Right atrium auricular region (tissue), 2 donors: ENCODE results near the gene CPED1. TPM values are rescaled to one million over a fixed set of nuclear protein-coding genes. Genes with fewer than 3 reads are reported as not detected.

Experiments
- DNase-seq: peaks from one replicate; pipeline ENCODE4 v3.0.0-alpha.2; 2019; ENCODE audit warnings: low spot score
- H3K27ac ChIP-seq, 2 donors: fragments of 200-600 bp; sonication (generic); 1 replicate in 1 of 2; 2 replicates in 1 of 2; pipeline ENCODE4 v1.5.1; 2016 to 2019
- H3K27me3 ChIP-seq, 2 donors: fragments of 200-600 bp; sonication (generic); one replicate each; pipeline versions ENCODE4 v1.5.1 to v1.6.0; 2017 to 2019
- H3K36me3 ChIP-seq: fragments of 200-600 bp; sonication (generic); one replicate; pipeline ENCODE4 v1.5.1; 2016
- H3K4me1 ChIP-seq, 2 donors: fragments of 200-600 bp; sonication (generic); one replicate each; pipeline versions ENCODE4 v1.5.1 to v1.6.0; 2017 to 2019
- H3K4me3 ChIP-seq, 2 donors: fragments of 200-600 bp; sonication (generic); 1 replicate in 1 of 2; 2 replicates in 1 of 2; pipeline ENCODE4 v1.5.1; 2017 to 2019; ENCODE audit warnings: mild to moderate bottlenecking in 1 of 2, moderate library complexity in 1 of 2
- H3K9me3 ChIP-seq, 2 donors: fragments of 200-600 bp; sonication (generic); one replicate each; pipeline ENCODE4 v1.5.1; 2019
- total RNA-seq, 2 donors: library from RNA; depleted of rRNA; stranded (reverse); fragments of >200 nt; gene quantifications; one replicate each; pipeline ENCODE4 v1.1.0, GENCODE V29; 2016
- TF ChIP-seq, protein P1 (sequence below), 2 donors: fragments of 200-600 bp; sonication (generic); IDR thresholded peaks; one replicate each; pipeline ENCODE4 v1.5.1; 2019; ENCODE audit warnings: antibody characterized with exemption in 2 of 2

CPED1 gene
- total RNA-seq, 2 donors from 2014 or later = 13.8 to 19.0 TPM

GRCh38 chr7:120961638-120962173 lies 26.8 kb upstream of the CPED1 start:
- TF ChIP-seq, protein P1, sequence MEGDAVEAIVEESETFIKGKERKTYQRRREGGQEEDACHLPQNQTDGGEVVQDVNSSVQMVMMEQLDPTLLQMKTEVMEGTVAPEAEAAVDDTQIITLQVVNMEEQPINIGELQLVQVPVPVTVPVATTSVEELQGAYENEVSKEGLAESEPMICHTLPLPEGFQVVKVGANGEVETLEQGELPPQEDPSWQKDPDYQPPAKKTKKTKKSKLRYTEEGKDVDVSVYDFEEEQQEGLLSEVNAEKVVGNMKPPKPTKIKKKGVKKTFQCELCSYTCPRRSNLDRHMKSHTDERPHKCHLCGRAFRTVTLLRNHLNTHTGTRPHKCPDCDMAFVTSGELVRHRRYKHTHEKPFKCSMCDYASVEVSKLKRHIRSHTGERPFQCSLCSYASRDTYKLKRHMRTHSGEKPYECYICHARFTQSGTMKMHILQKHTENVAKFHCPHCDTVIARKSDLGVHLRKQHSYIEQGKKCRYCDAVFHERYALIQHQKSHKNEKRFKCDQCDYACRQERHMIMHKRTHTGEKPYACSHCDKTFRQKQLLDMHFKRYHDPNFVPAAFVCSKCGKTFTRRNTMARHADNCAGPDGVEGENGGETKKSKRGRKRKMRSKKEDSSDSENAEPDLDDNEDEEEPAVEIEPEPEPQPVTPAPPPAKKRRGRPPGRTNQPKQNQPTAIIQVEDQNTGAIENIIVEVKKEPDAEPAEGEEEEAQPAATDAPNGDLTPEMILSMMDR (IDR thresholded peaks at IDR 0.05) = no peak
- H3K36me3 ChIP-seq = peaks cover 27% of the 10 kb centered on the region

GRCh38 chr7:120964088-120964487 lies 24.4 kb upstream of the CPED1 start:
- H3K4me3 ChIP-seq = no peak overlapping the region
- no peaks in the 10 kb centered on the region for H3K27me3 ChIP-seq
- no peak for DNase-seq
- no peaks in the 10 kb centered on the region for H3K4me1 ChIP-seq
- no peak overlapping the region for H3K27ac ChIP-seq
- TF ChIP-seq, protein P1 (IDR thresholded peaks at IDR 0.05) = no peak
- H3K9me3 ChIP-seq = no peaks in the 10 kb centered on the region
- peaks cover 38% of the 10 kb centered on the region for H3K36me3 ChIP-seq

More at GRCh38 chr7:120961638-120962173, 26.8 kb upstream of the CPED1 start:
- no peak for DNase-seq
- H3K4me1 ChIP-seq = no peaks in the 10 kb centered on the region
- no peak overlapping the region for H3K4me3 ChIP-seq
- H3K27ac ChIP-seq = no peak overlapping the region
- H3K27me3 ChIP-seq = no peaks in the 10 kb centered on the region
- no peaks in the 10 kb centered on the region for H3K9me3 ChIP-seq

DNA sequence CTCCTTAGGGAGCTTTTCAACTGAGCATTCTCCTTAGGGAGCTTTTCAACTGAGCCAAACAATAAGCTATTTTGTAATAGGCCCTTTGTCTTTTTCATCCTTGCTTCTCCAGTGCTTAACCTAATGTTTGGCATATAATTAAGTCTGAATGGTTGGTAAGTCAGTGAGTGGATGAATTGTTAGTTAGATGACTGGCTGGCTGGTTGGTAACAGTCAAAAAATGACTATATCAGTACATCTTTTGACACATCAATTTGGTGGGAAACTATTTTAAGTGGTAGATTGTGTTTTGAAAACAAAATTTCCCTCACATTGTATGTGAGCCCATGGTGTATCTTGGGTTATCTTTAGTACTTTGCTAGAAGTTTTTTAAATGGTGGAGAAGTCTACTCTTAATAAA lies 21.6 kb upstream of the CPED1 start:
- no peak for DNase-seq
- peaks cover 64% of the 10 kb centered on the region for H3K36me3 ChIP-seq
- H3K4me1 ChIP-seq = no peaks in the 10 kb centered on the region
- TF ChIP-seq, protein P1 (IDR thresholded peaks at IDR 0.05) = no peak
- no peaks in the 10 kb centered on the region for H3K27me3 ChIP-seq
- no peak overlapping the region for H3K4me3 ChIP-seq
- no peak overlapping the region for H3K27ac ChIP-seq
- no peaks in the 10 kb centered on the region for H3K9me3 ChIP-seq

- Histone ChIP-seq H3K27me3 (no peaks in the 10 kb centered on the region), H3K4me1 (no peaks in the 10 kb centered on the region), H3K27ac (no peak overlapping the region), H3K9me3 (no peaks in the 10 kb centered on the region), H3K4me3 (no peak overlapping the region), H3K36me3 (peaks cover 72% of the 10 kb centered on the region)
- no peak for DNase-seq
- TF ChIP-seq, protein P1 (IDR thresholded peaks at IDR 0.05) = no peak
Observed at GRCh38 chr7:120973849-120974248, 14.7 kb upstream of the CPED1 start.

GRCh38 chr7:120979765-120980499 lies 8.6 kb upstream of the CPED1 start:
- no peaks in the 10 kb centered on the region for H3K9me3 ChIP-seq
- peaks cover 19% of the 10 kb centered on the region for H3K36me3 ChIP-seq
- no peak for DNase-seq
- H3K4me1 ChIP-seq = no peaks in the 10 kb centered on the region
- no peak overlapping the region for H3K4me3 ChIP-seq
- H3K27ac ChIP-seq = no peak overlapping the region
- TF ChIP-seq, protein P1 (IDR thresholded peaks at IDR 0.05) = no peak
- no peaks in the 10 kb centered on the region for H3K27me3 ChIP-seq
